HG02852 (cell line): ENCODE results near the gene B3GNT5.

ENCODE experiments used
- ATAC-seq: cut with Tn5 transposase; IDR thresholded peaks from one replicate; pipeline ENCODE4 v1.9.1; 2021; ENCODE audit warnings: mild to moderate bottlenecking, moderate library complexity; ENCODE audit not compliant: unreplicated experiment

B3GNT5 gene

DNA sequence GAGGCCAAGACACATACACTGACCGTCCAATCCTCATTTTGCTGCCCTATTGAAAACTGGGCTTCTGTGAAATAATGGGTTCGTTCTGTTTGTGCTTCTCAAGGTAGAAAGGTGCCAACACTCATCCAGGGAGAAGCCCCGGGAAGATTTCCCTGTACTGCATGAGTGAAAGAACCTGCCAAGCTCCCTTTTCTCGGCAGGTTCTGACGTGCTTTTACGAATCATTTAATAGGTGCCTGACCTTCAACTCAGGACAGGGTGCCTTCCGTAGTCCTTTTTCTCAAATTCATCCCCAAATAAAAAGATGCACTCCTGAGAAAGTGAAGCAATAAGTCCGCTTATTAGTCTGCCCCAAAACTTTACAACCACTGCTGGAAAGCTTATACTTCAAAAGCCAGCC is 64.2 kb downstream of the B3GNT5 start:
- no peak for ATAC-seq

DNA sequence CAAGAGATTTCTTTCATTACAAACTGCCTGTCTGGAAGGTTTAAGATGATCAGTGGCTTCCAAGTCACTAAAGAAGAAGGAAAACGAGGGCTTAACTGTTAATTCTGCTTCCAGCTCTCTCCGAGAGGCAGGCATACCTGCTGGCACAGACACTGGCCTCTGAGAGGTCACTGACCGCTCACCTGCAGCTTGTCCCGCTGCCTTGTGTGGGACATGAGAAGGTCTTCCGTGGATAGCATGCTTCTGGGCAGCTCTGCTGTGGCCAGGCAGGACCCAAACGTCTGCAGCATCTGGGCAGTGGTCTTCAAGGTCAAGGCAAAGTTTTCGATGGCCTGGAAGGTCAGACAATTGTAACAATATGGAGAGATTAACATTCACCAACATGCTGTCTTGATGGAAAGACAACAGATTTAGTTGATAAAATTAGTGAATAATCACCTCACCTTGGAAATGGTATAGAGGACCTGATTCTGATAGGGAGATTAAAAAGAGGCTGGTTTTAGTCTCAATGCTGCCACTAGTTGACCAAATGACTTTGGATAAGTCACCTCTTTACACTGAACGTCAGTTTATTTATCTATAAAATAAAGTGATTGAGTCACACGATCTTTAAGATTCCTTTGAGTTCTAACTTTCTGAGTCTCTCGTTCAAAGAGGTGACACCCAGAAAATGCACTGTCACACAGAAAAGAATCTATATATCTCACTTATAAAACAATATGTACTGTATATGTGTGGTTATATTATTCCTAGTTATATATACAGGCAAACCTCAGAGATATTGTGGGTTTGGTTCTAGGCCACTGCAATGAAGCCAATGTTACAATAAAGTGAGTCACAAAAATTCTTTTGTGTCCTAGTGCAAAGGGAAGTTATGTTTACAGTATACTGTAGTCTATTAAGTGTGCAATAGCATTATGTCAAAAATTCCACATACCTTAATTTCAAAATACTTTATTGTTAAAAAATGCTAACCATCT is 65.1 kb downstream of the B3GNT5 start:
- no peak for ATAC-seq

DNA sequence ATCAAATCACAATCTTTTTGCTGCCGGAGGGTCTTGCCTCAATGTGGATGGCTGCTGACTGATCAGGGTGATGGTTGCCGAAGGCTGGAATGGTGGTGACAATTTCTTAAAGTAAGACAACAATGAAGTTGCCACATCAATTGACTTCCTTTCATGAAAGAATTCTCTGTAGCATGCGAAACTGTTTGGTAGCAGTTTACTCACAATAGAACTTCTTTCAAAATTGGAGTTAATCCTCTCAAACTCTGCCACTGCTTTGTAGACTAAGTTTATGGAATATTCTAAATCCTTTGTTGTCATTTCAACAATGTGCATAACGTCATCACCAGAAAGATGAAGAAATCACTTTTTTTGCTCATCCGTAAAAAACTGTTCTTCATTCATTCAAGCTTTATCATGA is 65.8 kb downstream of the B3GNT5 start:
- ATAC-seq = no peak

DNA sequence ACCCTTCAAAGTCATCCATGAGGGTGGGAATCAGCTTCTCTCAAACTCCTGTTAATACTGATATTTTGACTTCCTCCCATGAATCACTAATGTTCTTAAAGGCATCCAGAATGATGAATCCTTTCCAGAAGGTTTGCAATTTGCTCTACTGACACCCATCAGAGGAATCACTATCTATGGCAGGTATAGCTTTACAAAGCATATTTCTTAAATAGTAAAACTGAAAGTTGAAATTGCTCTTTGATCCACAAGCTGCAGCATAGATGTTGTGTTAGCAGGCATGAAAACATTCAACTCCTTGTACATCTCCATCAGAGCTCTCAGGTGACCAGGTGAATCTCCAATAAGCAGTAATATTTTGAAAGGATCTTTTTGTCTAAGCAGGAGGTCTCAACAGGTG is 66.3 kb downstream of the B3GNT5 start:
- no peak for ATAC-seq
